B cell (primary cell): ENCODE measurements around the gene KLHL28. TPM values are rescaled to one million over a fixed set of nuclear protein-coding genes. Genes with fewer than 3 reads are reported as not detected.

Source experiments
- ATAC-seq: fragments of 200-7000 bp; cut with Tn5 transposase; one replicate; pipeline ENCODE4 v1.10.0; 2021; ENCODE audit warnings: low read depth, mild to moderate bottlenecking, moderate number of reproducible peaks, moderate library complexity
- CTCF ChIA-PET: fragments of 350-600 bp; sonication (Branson Sonifier 250); formaldehyde crosslinking; loops from one replicate; lab custom pipeline; 2021; ENCODE audit warnings: antibody characterized with exemption, inconsistent platforms; lab: Charles Lee
- POLR2A ChIA-PET: fragments of 350-600 bp; sonication (Branson Sonifier 250); formaldehyde crosslinking; loops from one replicate; lab custom pipeline; 2021; ENCODE audit warnings: antibody characterized with exemption; lab: Charles Lee
- DNase-seq: peaks from one replicate; pipeline ENCODE4 v3.0.0; 2013
- H2AFZ ChIP-seq: 2 replicates; pipeline ENCODE4 v1.6.1; 2012; ENCODE audit warnings: mild to moderate bottlenecking, low read depth, low read length; ENCODE audit not compliant: insufficient read depth, poor library complexity, severe bottlenecking
- H3K27ac ChIP-seq, 2 donors: 1 replicate in 1 of 2; 2 replicates in 1 of 2; pipeline ENCODE4 v1.5.1; 2012 to 2013; ENCODE audit warnings: low read length in 2 of 2, mild to moderate bottlenecking in 2 of 2, moderate library complexity in 1 of 2
- H3K27me3 ChIP-seq, 4 experiments: fragments of 200-600 bp in 1 of 4; sonication (generic) in 1 of 4; replicated peaks in 1 of 4; 1 replicate in 2 of 4; 2 replicates in 2 of 4; pipeline versions ENCODE4 v1.6.1 to v1.7.0; 2013 to 2016; ENCODE audit warnings: low read length in 3 of 4, mild to moderate bottlenecking in 2 of 4, mixed read lengths in 1 of 4, moderate library complexity in 1 of 4; ENCODE audit not compliant: insufficient read depth in 4 of 4, control insufficient read depth in 3 of 4; ENCODE audit errors: control extremely low read depth in 1 of 4
- H3K36me3 ChIP-seq, 2 experiments: replicated peaks in 1 of 2; 1 replicate in 1 of 2; 2 replicates in 1 of 2; pipeline versions ENCODE4 v1.6.1 to v1.7.1; 2013; ENCODE audit warnings: low read length in 1 of 2; ENCODE audit not compliant: insufficient read depth in 2 of 2, control insufficient read depth in 1 of 2; ENCODE audit errors: control extremely low read depth in 1 of 2, extremely low read depth in 1 of 2
- H3K4me1 ChIP-seq, 2 donors: fragments of 200-600 bp in 1 of 2; sonication (generic) in 1 of 2; 1 replicate in 1 of 2; 2 replicates in 1 of 2; pipeline versions ENCODE4 v1.5.1 to v1.6.1; 2013 to 2017; ENCODE audit warnings: low read length in 2 of 2; ENCODE audit not compliant: control insufficient read depth in 2 of 2, insufficient read depth in 2 of 2
- H3K4me2 ChIP-seq: replicated peaks from 2 replicates; pipeline ENCODE3; 2012; ENCODE audit warnings: mild to moderate bottlenecking, low read depth, low read length; ENCODE audit not compliant: poor library complexity, severe bottlenecking
- H3K4me3 ChIP-seq, 5 experiments: fragments of 200-600 bp in 1 of 5; sonication (generic) in 1 of 5; 1 replicate in 3 of 5; 2 replicates in 2 of 5; pipeline versions ENCODE4 v1.5.1 to v1.7.0; 2011 to 2016; ENCODE audit warnings: low read length in 4 of 5, mild to moderate bottlenecking in 4 of 5, low read depth in 2 of 5, control low read depth in 1 of 5, moderate library complexity in 1 of 5; ENCODE audit not compliant: insufficient read depth in 1 of 5; ENCODE audit errors: control extremely low read depth in 1 of 5, extremely low read depth in 1 of 5
- H3K79me2 ChIP-seq: fragments of 200-600 bp; sonication (generic); one replicate; pipeline ENCODE4 v1.6.0; 2016; ENCODE audit warnings: low read length; ENCODE audit not compliant: control insufficient read depth, insufficient read depth
- H3K9ac ChIP-seq: fragments of 200-600 bp; sonication (generic); 2 replicates; pipeline ENCODE4 v1.6.1; 2017; ENCODE audit warnings: mild to moderate bottlenecking, low read length, moderate library complexity
- H3K9me3 ChIP-seq, 3 donors: one replicate each; pipeline versions ENCODE4 v1.6.1 to v1.7.1; 2013; ENCODE audit warnings: low read length in 2 of 3; ENCODE audit not compliant: control insufficient read depth in 2 of 3, insufficient read depth in 1 of 3; ENCODE audit errors: control extremely low read depth in 1 of 3
- H4K20me1 ChIP-seq: 2 replicates; pipeline ENCODE4 v1.6.0; 2012; ENCODE audit warnings: mild to moderate bottlenecking, low read length; ENCODE audit not compliant: insufficient read depth, control insufficient read depth, poor library complexity, severe bottlenecking
- H3K27ac Mint-ChIP-seq: one replicate; pipeline ENCODE4 v1.8.0; 2021; ENCODE audit warnings: mixed read lengths
- H3K27me3 Mint-ChIP-seq: one replicate; pipeline ENCODE4 v1.8.0; 2021; ENCODE audit warnings: mixed read lengths
- H3K4me1 Mint-ChIP-seq: one replicate; pipeline ENCODE4 v1.8.0; 2021; ENCODE audit warnings: mixed read lengths
- H3K4me3 Mint-ChIP-seq: one replicate; pipeline ENCODE4 v1.8.0; 2021; ENCODE audit warnings: mixed read lengths
- H3K9me3 Mint-ChIP-seq: one replicate; pipeline ENCODE4 v1.8.0; 2022; ENCODE audit warnings: mixed read lengths; ENCODE audit not compliant: insufficient read depth
- CTCF ChIP-seq: fragments of 200-600 bp; IDR thresholded peaks from one replicate; pipeline ENCODE4 v1.8.0; 2022; ENCODE audit warnings: antibody characterized with exemption, mild to moderate bottlenecking
- EZH2 ChIP-seq: IDR thresholded peaks from 2 replicates; pipeline ENCODE4 v1.6.1; 2012; ENCODE audit warnings: borderline replicate concordance, low read depth, mild to moderate bottlenecking, moderate library complexity, low read length; ENCODE audit not compliant: insufficient read depth, poor library complexity, severe bottlenecking
- WGBS: methylation state at CpG from one replicate; pipeline ENCODE4 v1.1.5; 2013; ENCODE audit warnings: missing lambda C conversion rate; ENCODE audit not compliant: insufficient coverage; 5-methylcytosine and 5-hydroxymethylcytosine counted together
- intact Hi-C: fragments of 100-400 bp; cut with micrococcal nuclease; formaldehyde crosslinking; loops from one replicate; pipeline ENCODE4 v1.10.0; 2022
- polyA plus RNA-seq: library from polyadenylated mRNA; depleted of rRNA; stranded (reverse); fragments of >200 nt; gene quantifications from 2 replicates; pipeline ENCODE4 v1.2.3, GENCODE V29; 2012
- total RNA-seq, 2 donors: library from RNA; stranded (reverse); fragments of 120-200 nt in 1 of 2; gene quantifications; 1 replicate in 1 of 2; 2 replicates in 1 of 2; pipeline versions ENCODE4 v1.2.3 to v1.2.4, GENCODE V29; 2013 to 2022

The KLHL28 gene
- total and polyA plus RNA-seq, 2 donors (not counting 1 experiment from before 2014, with no cell fraction given), result 8.9 to 33.5 TPM

- Histone ChIP-seq H3K9ac (peak overlapping the region; percentile 96), H2AFZ (peak overlapping the region; percentile 98), H3K27me3 (no peaks in the 10 kb centered on the region), H3K4me3 (peak overlapping the region; percentile 81 to 96 (median 92)), H3K4me1 (peaks cover 35 to 45% of the 10 kb centered on the region in 2 donors), H4K20me1 (peaks cover 34% of the 10 kb centered on the region), H3K9me3 (peaks cover 1 to 15% (median 8%) of the 10 kb centered on the region in 3 donors), H3K27ac (peak overlapping the region; percentile 84 to 93), H3K4me2 (peak overlapping the region; percentile 83), H3K79me2 (peaks cover 95% of the 10 kb centered on the region), H3K36me3 (no peaks in the 10 kb centered on the region)
- TF ChIP-seq CTCF, result no peak
- no peak for TF ChIP-seq EZH2
- H3K4me3 Mint-ChIP-seq, result no peak overlapping the region
- peaks cover 42% of the 10 kb centered on the region for H3K4me1 Mint-ChIP-seq
- H3K27me3 Mint-ChIP-seq, result no peaks in the 10 kb centered on the region
- ChIA-PET CTCF (interaction anchor here (0.9 to 2.1 kb wide), 6 partner anchors 61 to 307 kb away, joined by 3 to 7 read pairs (median 4); partner anchors contain the start of genes FKBP3 and MIS18BP1), POLR2A (interaction anchor here (2.1 to 3.0 kb wide), 4 partner anchors 64 to 291 kb away, joined by 13 to 22 read pairs (median 16); partner anchors contain the start of genes FANCM, FKBP3, MIS18BP1 and PRPF39)
- peaks cover 7% of the 10 kb centered on the region for H3K9me3 Mint-ChIP-seq
- 3% methylated on average over 6 of the region's 14 CpGs for WGBS
- H3K27ac Mint-ChIP-seq, result no peak overlapping the region
- peak; percentile 16 for ATAC-seq
- intact Hi-C loops, result loop anchor here (1.0 kb wide), 1 partner anchor 123 kb away; the partner anchor contains the start of gene PRPF39
- peak; percentile 73 for DNase-seq
Measured at GRCh38 chr14:44961151-44961553, 595 bp downstream of the KLHL28 start.

- no peak for ATAC-seq
Measured at GRCh38 chr14:44960646-44961045, 1.1 kb downstream of the KLHL28 start.

More at GRCh38 chr14:44960646-44961045, 1.1 kb downstream of the KLHL28 start:
- Histone ChIP-seq H3K27me3 (no peaks in the 10 kb centered on the region), H3K79me2 (peaks cover 95% of the 10 kb centered on the region), H3K4me1 (peaks cover 35 to 45% of the 10 kb centered on the region in 2 donors), H3K27ac (peak overlapping the region; percentile 84 to 93), H3K9ac (peak overlapping the region; percentile 96), H3K36me3 (no peaks in the 10 kb centered on the region), H3K4me3 (peak overlapping the region; percentile 81 to 96 (median 92)), H3K9me3 (peaks cover 1 to 15% (median 4%) of the 10 kb centered on the region in 3 donors), H2AFZ (peak overlapping the region; percentile 98), H3K4me2 (peak overlapping the region; percentile 83), H4K20me1 (peaks cover 39% of the 10 kb centered on the region)
- Mint-ChIP-seq H3K27ac (peak overlapping the region; percentile 34), H3K9me3 (peaks cover 7% of the 10 kb centered on the region), H3K27me3 (no peaks in the 10 kb centered on the region), H3K4me3 (no peak overlapping the region), H3K4me1 (peaks cover 41% of the 10 kb centered on the region)
- ChIA-PET POLR2A (interaction anchor here (2.5 to 3.0 kb wide), 3 partner anchors 64 to 292 kb away, joined by 13 to 22 read pairs (median 18); partner anchors contain the start of genes MIS18BP1 and PRPF39), CTCF (interaction anchor here (0.7 to 2.1 kb wide), 3 partner anchors 63 to 293 kb away, joined by 3 to 7 read pairs (median 5); partner anchors contain the start of gene MIS18BP1)
- DNase-seq, result no peak
- TF ChIP-seq CTCF (no peak), EZH2 (no peak)
- WGBS, result no CpG with 5 or more reads among the region's 3 CpGs
- intact Hi-C loops, result loop anchor here (1.0 kb wide), 1 partner anchor 124 kb away; the partner anchor contains the start of gene PRPF39
